HG02970 (cell line): ENCODE results near the gene PIP4K2A.

ENCODE experiments used
- ATAC-seq: cut with Tn5 transposase; IDR thresholded peaks from one replicate; pipeline ENCODE4 v1.9.1; 2021; ENCODE audit warnings: mild to moderate bottlenecking, moderate library complexity, moderate number of reproducible peaks; ENCODE audit not compliant: unreplicated experiment, low FRiP score

Gene PIP4K2A

DNA sequence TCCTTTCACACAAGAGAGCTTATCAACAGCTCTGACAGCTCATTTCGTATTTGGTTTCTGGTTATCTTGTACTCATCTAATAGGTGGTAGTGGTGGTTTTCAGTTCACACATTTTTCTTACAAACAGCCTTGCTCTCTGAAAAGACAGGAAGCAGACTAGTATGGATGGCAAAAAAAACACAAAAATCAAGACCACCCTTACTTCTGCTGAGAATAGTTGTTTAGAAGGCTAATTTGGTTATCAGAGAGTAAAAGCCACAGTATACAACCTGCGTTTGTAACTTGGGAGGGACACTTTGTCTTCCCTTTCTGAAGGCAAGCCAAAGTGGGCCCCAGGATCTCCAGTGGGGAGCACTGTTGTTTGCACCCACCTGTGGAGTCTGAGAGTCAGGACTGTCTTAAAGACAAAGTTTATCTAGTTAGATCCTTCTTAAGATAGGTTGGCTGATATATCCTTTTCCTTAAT, 68.0 kb downstream of the PIP4K2A start:
- no peak for ATAC-seq

DNA sequence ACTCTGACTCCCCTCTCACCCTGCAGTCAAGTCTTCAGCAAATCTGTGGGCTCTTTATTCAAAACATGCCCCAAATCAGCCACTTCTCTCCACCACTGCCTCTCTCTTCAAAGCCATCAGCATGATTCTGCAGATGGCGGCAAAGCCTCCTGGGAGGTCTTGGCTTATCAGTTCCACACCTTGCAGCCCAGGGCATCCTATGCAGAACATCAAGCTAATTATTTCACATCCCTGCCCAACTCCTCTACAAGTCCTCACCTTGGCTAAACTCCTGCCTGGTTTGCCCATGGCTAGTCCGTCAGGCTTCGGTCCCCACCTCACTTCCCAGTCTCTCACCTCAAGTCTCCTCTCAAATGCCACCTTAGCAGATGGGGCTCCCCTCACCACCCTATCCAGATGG, 70.2 kb downstream of the PIP4K2A start:
- no peak for ATAC-seq

DNA sequence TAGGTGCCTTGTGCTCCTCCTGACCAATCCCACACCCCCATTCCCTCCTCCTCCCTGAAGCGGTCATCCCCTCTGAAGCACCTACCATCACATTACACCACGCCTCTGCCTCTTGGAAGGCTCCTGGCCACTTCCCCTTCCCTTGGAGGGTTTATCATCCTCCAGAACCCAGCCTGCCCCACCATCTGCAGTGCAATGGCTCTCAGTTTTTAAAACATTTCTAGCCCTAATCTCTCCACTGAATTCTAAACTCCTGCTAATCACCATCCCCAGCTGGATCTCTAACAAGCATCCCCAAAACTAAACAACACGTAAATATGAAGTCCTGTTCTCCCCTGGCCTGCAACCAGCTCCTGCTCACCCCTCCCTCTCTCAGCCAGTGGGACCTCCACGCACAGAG, 70.6 kb downstream of the PIP4K2A start:
- no peak for ATAC-seq

DNA sequence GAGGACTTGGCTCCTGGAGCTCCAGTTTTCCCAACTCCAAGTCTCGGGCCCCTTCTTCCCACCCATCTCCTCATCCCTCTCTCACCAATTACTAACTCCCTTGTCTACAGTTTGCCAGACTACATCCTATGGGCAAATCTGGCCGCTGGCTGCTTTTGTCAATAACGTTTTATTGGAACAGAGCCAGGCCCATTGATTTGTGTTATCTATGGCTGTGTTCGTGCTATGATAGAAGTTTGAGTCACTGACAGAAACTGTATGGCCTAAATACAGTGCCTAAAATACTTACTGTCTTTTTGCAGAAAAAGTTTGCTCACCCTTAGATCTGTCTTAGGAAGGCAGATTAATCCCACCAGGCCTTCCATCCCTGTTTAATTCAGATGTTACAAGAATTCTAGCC, 71.3 kb downstream of the PIP4K2A start:
- ATAC-seq, result no peak

DNA sequence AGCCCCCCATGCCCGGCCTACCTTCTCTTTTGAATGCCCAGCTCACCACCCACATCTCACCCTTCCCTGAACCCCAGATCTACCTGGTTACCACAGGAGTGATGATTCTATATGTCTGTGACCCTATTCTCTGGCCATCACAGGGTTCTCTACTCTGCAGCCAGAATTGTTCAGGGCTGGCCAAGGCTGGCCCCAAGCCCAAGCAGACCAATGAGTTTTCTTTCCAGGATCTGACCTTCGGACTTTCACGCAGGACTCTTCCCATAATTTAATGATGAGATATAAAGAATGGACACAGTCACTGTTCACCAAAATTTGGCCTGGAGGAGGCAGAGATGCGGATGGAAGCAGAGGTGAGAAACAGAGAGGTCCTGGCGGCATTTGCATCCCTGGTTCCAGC, 72.6 kb downstream of the PIP4K2A start:
- ATAC-seq, result no peak

DNA sequence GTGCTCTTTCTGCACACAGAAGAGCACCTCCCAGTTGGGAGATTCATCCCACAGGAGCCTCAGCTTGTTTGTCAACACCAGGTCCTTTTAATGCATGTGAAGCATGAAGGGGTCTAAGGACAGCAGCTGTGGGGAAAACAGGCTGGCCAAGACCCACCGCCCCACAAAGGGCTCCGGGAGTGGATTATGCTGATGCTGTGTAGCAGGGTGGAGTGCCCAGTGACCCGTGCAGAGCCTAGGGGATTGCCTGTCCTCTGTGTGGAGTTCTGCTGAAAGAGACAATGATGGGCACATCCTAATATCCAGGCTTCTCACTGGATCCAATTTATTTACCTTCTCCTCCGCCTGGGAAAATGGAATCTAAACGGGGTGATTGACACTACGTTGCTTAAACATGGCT, 74.0 kb downstream of the PIP4K2A start:
- no peak for ATAC-seq

DNA sequence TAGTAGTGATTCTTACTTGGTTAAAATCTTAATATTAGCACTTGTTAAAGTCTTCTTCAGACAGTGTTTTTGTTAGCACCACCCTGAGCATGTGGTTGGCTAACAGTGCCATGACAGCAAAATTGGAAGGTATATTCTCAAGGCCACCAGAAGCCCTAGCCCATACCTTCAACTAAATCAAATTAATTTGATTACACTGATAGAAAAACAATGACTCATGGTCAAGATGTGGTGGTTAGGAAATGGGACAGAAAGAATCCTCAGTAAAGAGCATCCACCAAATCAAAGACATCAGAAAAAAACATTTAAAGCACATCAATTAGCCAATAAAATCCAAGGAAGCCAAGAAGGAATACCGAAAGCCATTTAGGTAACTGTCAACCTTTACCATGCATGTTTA, 75.5 kb downstream of the PIP4K2A start:
- no peak for ATAC-seq

DNA sequence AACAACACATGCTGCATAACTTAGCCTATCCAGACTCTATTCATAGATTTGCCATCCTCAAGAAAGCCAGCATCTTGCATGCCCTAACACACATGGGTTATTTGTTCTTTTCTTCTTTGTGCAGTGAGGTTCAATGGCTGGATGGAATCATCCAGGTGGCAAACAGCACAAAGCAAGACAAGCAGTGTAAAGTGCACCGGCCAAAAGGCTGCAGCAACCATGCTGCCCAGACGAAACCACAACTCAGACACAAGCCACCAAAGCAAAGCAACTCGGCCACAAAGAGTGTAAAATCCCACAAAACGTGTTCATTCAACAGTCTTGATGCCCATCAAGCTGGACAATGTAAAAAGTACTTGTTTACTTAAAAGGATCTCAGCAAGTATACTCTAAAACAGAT, 76.9 kb downstream of the PIP4K2A start:
- no peak for ATAC-seq

DNA sequence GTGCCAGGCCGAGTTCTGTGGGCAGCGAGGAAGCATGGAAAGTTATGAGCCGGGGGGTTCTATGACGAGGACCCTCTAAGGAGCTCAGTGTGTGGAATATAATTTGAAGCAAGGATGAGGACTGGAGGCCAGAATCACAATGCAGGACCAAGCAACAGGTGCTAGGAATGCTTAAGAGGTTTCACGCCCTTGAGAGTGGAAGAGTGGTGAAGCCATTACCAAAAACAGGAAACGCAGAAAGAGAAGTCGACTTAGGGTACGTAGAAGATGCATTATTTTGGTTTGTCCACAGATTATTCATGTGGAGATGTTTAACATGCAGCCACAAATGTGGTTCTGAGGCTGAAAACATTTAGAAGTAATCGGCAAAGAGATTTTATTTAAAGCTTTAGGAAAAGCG, 78.7 kb downstream of the PIP4K2A start:
- no peak for ATAC-seq

DNA sequence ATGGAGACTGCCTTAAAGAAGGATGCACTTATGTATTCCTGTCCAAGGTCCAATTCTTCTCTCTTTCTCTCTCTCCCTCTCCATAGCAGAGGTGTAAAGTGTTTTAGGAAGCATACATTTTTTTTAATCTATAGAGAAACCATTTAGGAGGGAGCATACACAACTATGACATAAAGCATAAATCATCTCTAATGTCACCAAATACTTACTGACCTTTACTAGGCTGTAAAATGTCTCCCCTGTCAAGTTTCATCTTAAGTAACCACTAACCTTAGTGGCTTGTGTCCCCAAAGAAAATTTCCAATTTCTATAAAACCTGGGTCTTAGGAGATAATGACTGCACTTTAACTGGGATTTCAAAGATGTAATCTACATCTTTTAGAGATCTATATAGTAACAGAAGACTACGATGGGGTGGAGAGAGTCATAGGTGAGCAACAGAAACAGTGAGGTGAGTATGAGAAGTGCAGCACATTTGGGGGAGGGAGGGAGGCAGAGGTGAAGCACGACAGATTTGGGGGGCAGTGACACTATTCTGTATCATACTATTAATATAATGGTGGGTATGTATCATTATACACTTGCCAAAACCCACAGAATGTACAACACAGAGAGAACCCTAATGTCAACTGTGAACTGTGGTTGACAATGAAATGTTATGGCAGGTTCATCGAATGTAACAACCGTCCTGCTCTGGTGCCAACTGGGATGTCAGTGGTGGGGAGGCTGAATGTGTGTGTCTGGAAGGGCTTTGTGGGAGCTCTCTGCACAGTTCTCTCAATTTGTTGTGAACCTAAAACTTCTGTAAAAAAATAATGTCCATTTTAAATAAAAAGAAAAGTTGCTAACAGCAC, 79.5 kb downstream of the PIP4K2A start:
- no peak for ATAC-seq

DNA sequence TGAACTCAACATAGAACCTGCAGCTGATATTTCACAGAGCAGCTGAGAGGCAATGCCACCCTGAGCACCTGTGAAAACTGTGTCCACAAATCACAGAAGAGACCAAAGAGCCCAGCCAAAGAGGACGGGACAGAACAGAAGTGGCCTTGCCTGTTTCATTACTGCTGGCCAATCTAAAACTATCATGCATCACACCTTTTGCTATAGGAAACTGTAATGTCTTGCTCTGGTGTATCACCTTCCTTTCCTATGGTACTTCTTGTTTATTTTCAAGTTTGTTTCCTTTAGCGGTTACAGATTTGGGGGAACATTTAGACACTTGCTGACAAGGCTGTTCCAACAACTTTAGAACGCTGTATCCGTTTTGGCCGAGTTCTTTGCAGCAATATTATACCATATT, 80.3 kb downstream of the PIP4K2A start:
- no peak for ATAC-seq

DNA sequence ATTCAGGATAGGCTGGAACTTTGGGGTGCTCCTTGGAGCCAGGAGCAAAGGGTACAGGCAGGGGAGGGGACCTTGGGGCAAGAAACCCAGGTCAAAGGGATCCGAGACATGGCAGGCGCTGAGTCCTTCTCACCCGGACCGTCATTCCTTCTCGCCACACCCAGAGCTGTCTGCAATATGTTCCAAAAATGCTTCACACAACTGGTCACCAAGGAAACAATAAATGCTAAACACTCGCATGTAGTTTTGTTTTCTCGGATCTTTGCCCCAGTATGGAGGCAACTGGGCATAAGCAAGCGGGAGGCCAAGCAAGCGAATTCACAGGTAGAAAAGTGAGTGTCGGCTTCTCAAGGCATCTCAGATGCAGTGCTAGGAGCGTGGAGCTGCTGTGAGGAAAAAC, 80.8 kb downstream of the PIP4K2A start:
- ATAC-seq, result no peak

DNA sequence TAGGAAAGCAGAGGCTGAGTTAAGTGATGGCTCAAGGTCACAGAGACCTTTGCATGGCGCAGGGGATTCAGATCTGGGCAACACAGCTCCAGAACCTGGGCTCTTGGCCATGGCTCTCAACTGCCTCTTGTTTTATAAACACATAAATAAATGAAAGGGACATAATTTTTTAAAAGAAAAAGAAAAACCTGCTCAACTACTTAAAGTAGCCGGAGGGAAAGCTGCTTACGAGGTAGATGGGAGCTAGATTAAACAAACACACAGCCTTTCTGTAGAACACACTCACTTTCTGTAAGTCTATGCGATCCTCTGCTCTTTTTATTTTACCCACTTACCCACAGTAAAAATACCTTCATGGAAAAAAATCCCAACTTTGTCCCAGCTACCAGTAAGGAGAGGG, 81.3 kb downstream of the PIP4K2A start:
- ATAC-seq, result no peak

DNA sequence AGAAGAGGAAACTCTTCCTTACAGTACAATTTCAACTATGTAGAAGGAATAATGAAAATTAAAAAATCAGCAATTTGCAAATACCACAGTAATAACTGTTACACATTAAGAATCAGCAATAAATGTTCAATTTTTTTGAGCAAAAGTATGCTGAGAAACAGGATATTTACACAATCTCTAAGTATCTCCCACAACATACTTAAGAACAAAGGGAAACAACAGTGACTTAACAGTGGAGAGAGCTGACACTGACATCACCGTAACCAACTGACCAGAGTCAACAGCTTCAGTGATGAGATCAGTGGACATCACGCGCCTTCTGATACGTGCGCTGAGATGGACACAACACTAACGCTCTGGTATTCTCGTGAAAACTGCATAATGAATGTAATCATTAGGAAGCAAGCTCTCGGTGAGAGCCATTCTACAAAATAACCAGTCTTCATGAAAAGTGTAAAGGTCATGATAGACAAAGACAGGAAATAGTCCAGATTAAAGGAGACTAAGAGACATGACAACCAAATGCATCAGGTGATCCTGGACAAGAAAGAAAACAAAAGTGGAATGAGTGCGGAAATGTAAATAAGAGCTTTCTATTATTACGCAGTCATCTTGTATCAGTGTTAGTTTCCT, 82.6 kb downstream of the PIP4K2A start:
- ATAC-seq, result no peak

DNA sequence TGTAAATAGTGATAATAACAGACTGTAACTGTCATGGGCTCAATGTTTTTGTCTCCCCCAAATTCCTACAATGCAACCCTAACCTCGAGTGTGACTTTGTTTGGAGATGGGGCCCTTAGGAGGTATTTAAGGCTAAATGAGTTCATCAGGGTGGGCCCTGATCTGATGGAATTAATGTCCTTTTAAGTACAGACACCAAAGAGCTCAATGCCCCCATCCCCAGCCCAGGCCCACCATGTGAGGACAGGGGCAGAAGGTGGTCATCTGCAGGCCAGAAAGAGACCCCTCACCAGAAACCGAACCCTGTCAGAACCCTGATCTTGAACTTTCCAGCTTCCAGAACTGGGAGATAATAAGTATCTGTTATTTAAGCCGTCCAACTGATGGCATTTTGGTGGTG, 83.2 kb downstream of the PIP4K2A start:
- no peak for ATAC-seq

DNA sequence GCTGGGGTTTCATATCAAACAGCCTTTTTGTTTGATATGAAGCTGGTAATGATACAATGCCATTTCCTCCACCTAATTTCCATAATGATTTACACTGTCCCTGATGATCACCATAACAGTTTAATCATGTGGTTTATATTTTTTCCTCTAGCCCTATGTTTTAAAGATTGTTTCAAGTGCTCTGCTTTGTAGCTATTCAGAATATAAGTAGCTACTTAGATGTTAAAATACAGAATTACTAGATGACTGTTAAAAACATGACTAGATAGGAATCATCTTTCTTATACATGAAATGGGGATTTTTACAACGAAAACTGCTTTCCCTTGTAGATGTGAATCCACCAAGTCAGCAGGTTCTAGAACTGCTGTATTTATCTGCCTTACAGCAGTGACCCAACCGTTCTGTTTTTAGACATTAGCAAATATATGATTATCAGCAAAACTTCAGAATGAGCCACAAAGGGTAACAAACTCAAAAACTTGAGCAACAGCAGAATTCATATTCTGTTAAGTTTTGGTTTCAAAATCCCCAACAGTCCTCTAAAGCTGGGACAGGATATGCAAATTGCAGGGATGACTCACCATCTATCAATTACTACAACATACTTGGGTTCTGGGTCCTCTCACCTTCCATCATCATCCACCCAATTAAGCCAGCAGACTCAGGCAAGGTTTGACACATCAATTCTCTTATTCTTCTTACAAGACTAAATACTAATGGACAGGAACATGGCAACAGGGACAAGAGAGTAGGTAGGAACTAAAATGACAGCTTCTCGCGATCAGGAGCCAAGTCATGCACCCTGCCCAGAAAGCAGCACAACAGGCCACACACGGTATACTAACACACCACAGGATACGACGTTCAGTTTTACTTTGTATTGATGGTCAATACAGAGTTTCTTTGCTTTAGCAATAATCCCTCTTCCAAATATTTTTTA, 83.9 kb downstream of the PIP4K2A start:
- peak; percentile 73 for ATAC-seq

DNA sequence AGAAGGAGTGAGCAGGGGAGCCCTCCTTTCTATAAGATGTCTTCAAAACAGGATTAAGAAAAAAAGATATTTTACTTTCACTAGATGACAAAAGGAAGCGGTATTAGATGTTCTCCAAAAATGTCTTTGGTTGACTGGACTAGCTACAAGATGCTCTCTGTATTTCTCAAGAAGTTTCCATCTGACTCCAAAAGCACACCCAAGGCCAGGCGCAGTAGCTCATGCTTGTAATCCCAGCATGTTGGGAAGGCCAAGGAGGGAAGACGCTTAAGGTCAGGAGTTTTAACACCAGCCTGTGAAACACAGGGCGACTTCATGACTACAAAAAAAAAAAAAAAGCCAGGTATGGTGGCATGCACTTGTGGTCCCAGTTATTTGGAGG, 84.5 kb downstream of the PIP4K2A start:
- peak; percentile 23 for ATAC-seq

DNA sequence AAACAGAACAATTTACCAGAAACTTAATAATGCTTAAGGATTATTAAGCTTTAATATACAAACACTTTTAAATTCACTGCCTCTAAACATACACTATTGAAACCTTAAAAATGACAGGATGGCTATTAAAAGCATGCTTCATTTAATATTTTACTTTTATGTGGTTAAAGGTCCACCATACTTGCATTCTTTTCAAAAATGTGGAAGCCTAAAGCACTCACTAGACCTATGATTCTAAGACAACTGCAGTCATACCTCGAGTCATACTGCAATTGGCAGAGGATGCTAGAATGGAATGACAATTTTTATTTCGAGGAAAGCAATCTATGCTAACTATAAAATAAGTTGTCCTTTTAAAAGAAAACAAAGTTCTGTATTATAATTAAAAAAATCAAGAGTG, 85.3 kb downstream of the PIP4K2A start:
- ATAC-seq, result no peak

DNA sequence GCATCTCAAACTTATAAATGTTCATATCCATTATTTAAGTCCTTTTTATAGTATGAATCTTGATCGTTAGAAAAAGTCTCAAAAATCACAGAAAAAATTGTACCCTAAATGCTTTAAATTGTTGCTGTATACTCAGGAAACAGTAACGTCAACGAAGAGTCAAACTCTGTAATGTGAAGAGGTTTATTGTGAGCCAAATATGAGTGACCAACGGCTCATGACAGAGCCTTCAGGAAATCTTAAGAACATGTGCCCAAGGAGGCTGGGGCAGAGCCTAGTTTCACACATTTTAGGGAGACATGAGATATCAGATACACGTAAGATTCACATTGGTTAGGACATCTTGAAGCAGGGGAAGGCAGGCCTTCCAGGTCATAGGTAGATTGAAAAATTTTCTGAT, 86.1 kb downstream of the PIP4K2A start:
- ATAC-seq, result no peak

DNA sequence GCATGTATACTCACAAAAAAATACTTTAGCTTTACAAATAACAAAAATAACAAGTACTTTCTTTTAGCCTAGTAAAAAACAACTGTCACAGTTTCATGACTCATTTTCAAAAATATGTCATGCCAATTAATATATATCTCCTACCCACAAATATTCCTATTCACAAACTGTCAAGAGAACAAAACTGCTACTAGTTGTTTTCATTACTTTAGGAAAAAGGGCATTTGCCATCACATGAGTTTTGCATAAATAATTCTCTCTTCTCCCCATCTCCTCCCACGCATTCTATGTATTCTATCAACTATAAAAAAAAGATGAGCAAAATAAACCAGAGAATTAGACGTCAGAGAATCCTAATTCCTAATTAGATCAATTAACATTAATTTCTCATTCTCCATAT, 87.6 kb downstream of the PIP4K2A start:
- no peak for ATAC-seq
